C4-2B (cell line): ENCODE data around the gene CRYAB.

Experiments
- H3K27ac ChIP-seq: fragments of 450-650 bp; 2 replicates; pipeline ENCODE4 v1.5.1; 2017
- CTCF ChIP-seq: fragments of 450-650 bp; conservative IDR thresholded peaks from 2 replicates; pipeline ENCODE4 v1.5.1; 2017; ENCODE audit warnings: mild to moderate bottlenecking
- ZFX ChIP-seq: fragments of 450-650 bp; IDR thresholded peaks from 2 replicates; pipeline ENCODE4 v1.6.1; 2017

The CRYAB gene

GRCh38 chr11:111921541-111922230, 10.1 kb upstream of the CRYAB start:
- TF ChIP-seq ZFX (no peak), CTCF (no peak)
- no peak overlapping the region for H3K27ac ChIP-seq

GRCh38 chr11:111920908-111921307, 9.3 kb upstream of the CRYAB start:
- no peak overlapping the region for H3K27ac ChIP-seq
- TF ChIP-seq ZFX (no peak), CTCF (no peak)

GRCh38 chr11:111918390-111919256, 7.1 kb upstream of the CRYAB start, which contains the start of gene C11orf52:
TSS of gene C11orf52 (plus strand) at chr11:111918913. CDS start at chr11:111918973, 60 bp downstream.
- H3K27ac ChIP-seq, result peak within 1 kb of the TSS; percentile 72
- TF ChIP-seq ZFX (no peak), CTCF (no peak)

- no peak overlapping the region; the same call in 1 of the 2 replicates for H3K27ac ChIP-seq
- TF ChIP-seq CTCF (no peak), ZFX (no peak)
Observed at GRCh38 chr11:111917788-111918187, 6.2 kb upstream of the CRYAB start.

GRCh38 chr11:111917312-111917711, 5.7 kb upstream of the CRYAB start:
- TF ChIP-seq ZFX (no peak), CTCF (no peak)
- H3K27ac ChIP-seq, result no peak overlapping the region

- no peak for TF ChIP-seq CTCF
- TF ChIP-seq ZFX, result no peak
- no peak overlapping the region for H3K27ac ChIP-seq
Observed at GRCh38 chr11:111916768-111917167, 5.2 kb upstream of the CRYAB start.

GRCh38 chr11:111913997-111914396, 2.4 kb upstream of the CRYAB start:
- TF ChIP-seq CTCF, result no peak
- no peak for TF ChIP-seq ZFX
- H3K27ac ChIP-seq, result no peak overlapping the region
